ENCODE data around the gene PGBD5. TPM values are rescaled to one million over a fixed set of nuclear protein-coding genes. Genes with fewer than 3 reads are reported as not detected.
"Not testable (repeated sequence)": the region's sequence is repeated elsewhere in the genome, so short reads cannot be mapped to it uniquely, and the experiment has no call there.

PGBD5 gene, protein sequence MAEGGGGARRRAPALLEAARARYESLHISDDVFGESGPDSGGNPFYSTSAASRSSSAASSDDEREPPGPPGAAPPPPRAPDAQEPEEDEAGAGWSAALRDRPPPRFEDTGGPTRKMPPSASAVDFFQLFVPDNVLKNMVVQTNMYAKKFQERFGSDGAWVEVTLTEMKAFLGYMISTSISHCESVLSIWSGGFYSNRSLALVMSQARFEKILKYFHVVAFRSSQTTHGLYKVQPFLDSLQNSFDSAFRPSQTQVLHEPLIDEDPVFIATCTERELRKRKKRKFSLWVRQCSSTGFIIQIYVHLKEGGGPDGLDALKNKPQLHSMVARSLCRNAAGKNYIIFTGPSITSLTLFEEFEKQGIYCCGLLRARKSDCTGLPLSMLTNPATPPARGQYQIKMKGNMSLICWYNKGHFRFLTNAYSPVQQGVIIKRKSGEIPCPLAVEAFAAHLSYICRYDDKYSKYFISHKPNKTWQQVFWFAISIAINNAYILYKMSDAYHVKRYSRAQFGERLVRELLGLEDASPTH
- 7.0 TPM for polyA plus RNA-seq (2012; ENCODE audit: insufficient read depth, insufficient read length, low read depth)

DNA sequence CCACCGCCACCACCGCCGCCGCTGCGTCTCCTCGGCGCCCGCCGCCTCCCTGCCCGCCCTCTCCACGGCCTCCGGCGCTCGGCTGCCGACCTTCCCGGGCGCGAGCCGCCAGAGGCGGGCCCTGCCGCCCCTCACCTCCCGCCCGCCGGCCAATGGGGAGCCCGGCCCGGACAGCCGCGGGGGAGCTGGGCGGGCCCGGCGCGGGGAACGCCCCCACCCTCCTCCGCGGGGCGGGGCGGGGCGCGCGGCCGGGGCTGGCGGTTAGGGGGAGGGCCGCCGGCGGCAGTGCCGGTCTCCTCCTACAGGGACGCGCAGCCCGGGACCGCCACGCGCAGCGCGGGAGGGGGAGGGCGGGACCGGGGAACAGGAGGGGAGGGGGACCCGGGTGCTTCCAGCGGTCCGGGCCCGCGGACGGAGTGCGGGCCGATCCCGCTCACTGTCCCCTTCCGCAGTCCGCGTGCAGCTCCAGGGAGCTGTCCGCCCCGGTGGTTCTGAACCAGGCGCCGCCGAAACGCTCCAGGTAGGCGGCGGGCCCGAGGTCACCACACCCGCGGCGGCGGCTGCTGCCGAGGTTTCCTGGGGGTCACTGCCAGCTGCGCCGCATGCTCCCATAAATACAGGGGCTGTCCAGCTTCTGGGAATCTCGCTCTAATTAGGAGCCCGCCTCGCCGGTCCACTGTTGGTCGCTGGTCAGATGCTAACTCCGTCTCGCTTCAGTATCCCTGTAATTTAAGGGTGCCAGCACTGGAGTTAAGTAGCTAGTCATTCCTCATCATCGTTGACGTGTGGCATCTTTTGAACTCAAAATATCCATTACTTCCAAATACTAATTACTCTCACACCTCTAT lies at the start of gene PGBD5:
Gene PGBD5, minus strand, starts transcription at position 87 of the 848 bp plus-strand sequence. CDS start 404 bp downstream, outside the sequence.
- Histone ChIP-seq H3K27me3 (no peaks in the 10 kb centered on the region), H3K4me1 (peaks cover 18% of the 10 kb centered on the region), H3K9me3 (no peaks in the 10 kb centered on the region), H3K36me3 (no peaks in the 10 kb centered on the region), H3K4me3 (ENCODE audit: low read depth, low read length) (peak within 1 kb of the TSS; percentile 75)
- peak; percentile 94 for DNase-seq
- TF ChIP-seq, protein P1, sequence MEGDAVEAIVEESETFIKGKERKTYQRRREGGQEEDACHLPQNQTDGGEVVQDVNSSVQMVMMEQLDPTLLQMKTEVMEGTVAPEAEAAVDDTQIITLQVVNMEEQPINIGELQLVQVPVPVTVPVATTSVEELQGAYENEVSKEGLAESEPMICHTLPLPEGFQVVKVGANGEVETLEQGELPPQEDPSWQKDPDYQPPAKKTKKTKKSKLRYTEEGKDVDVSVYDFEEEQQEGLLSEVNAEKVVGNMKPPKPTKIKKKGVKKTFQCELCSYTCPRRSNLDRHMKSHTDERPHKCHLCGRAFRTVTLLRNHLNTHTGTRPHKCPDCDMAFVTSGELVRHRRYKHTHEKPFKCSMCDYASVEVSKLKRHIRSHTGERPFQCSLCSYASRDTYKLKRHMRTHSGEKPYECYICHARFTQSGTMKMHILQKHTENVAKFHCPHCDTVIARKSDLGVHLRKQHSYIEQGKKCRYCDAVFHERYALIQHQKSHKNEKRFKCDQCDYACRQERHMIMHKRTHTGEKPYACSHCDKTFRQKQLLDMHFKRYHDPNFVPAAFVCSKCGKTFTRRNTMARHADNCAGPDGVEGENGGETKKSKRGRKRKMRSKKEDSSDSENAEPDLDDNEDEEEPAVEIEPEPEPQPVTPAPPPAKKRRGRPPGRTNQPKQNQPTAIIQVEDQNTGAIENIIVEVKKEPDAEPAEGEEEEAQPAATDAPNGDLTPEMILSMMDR (IDR thresholded peaks at IDR 0.05; ENCODE audit: low read depth, low read length): no peak

DNA sequence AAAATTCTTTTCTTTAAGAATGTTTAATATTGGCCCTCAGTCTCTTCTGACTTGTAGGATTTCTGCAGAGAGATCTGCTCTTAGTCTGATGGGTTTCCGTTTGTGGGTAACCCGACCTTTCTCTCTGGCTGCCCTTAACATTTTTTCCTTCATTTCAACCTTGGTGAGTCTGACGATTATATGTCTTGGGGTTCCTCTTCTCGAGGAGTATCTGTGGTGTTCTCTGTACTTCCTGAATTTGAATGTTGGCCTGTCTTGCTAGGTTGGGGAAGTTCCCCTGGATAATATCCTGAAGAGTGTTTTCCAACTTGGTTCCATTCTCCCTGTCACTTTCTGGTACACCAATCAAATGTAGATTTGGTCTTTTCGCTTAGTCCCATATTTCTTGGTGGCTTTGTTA lies 48.8 kb upstream of the PGBD5 start:
- H3K4me1 ChIP-seq; H3K9me3 ChIP-seq; H3K27me3 ChIP-seq; H3K4me3 ChIP-seq (ENCODE audit: low read depth, low read length); H3K36me3 ChIP-seq; DNase-seq: not testable (repeated sequence)

DNA sequence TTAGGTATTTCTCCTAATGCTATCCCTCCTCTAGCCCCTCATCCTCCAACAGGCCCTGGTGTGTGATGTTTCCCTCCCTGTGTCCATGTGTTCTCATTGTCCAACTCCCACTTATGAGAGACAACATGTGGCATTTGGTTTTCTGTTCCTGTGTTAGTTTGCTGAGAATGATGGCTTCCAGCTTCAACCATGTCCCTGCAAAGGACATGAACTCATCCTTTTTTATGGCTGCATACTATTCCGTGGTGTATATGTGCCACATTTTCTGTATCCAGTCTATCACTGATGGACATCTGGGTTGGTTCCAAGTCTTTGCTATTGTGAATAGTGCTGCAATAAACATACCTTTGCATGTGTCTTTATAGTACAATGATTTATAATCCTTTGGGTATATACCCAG lies 44.6 kb upstream of the PGBD5 start:
- not testable (repeated sequence) for H3K4me1 ChIP-seq; H3K36me3 ChIP-seq; H3K9me3 ChIP-seq; DNase-seq; H3K27me3 ChIP-seq; H3K4me3 ChIP-seq (ENCODE audit: low read depth, low read length)

DNA sequence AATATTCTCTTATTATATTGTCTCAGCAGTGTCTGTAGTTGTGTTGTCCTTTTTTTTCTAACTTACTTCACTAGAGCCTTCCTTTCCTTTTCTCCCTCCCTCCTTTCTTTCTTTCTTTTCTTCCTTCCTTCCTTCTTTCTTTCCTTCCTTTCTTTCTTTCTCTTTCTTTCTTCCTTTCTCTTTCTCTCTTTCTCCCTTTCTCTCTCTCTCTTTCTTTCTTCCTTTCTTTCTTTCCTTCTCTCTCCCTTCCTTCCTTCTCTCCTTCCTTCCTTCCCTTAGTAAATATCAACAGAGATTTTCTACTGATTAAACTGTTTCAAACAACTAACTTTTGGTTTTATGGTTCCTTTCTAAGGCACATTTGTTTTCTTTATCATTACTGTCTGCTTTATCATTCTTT lies 43.1 kb upstream of the PGBD5 start:
- Histone ChIP-seq H3K4me3 (ENCODE audit: low read depth, low read length) (no peak overlapping the region), H3K36me3 (no peaks in the 10 kb centered on the region), H3K4me1 (no peaks in the 10 kb centered on the region), H3K27me3 (no peaks in the 10 kb centered on the region), H3K9me3 (no peaks in the 10 kb centered on the region)
- TF ChIP-seq, protein P1 (IDR thresholded peaks at IDR 0.05; ENCODE audit: low read depth, low read length): no peak
- DNase-seq: no peak

DNA sequence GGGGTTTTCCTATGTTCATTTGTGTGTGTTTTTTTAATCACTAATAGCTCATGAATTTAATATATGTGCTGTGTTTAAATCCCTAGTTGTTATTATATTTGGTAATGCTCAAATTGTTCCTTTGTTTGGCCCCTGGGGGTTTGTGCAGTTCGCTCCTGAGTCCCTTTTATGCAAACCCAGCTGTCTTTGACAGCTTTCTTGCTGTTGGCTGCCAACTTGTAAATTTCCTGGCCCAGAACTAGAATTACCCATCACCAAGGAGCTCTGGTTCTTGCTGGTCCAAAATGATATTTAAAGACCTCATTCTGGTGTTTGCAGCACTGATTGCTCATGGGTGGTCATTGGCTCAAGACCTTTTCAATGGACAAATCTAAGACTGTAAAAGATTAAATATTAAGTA lies 39.6 kb upstream of the PGBD5 start:
- H3K4me1 ChIP-seq: no peaks in the 10 kb centered on the region
- no peak for DNase-seq
- TF ChIP-seq, protein P1 (IDR thresholded peaks at IDR 0.05; ENCODE audit: low read depth, low read length): no peak
- H3K4me3 ChIP-seq (ENCODE audit: low read depth, low read length): no peak overlapping the region
- no peaks in the 10 kb centered on the region for H3K9me3 ChIP-seq
- H3K27me3 ChIP-seq: no peaks in the 10 kb centered on the region
- no peaks in the 10 kb centered on the region for H3K36me3 ChIP-seq

DNA sequence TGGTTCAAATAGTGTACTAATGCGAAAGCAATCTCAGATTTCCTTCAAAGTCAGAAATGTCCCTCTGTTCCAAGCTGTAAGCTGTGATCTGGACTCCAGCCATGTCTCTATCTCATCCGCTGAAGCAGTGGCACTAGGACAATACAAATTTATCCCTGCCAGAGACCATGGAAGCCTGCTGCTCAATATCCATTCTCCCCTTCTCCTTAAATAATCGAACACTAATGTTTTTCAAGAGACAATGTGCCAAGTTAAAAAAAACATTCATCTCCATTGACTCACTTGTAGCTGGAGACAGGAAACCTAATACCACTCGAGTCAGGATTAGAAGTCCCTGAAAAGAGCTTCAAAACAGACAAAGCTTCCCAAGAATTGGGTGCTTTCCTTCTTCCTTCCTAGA lies 38.5 kb upstream of the PGBD5 start:
- Histone ChIP-seq H3K9me3 (no peaks in the 10 kb centered on the region), H3K4me3 (ENCODE audit: low read depth, low read length) (no peak overlapping the region), H3K4me1 (no peaks in the 10 kb centered on the region), H3K27me3 (no peaks in the 10 kb centered on the region), H3K36me3 (no peaks in the 10 kb centered on the region)
- DNase-seq: no peak
- TF ChIP-seq, protein P1 (IDR thresholded peaks at IDR 0.05; ENCODE audit: low read depth, low read length): no peak

Data from BE2C (cell line).